ENCODE data around the gene MUC4. TPM values are rescaled to one million over a fixed set of nuclear protein-coding genes. Genes with fewer than 3 reads are reported as not detected.

The MUC4 gene
- total and polyA plus RNA-seq, 2 of the 4 experiments (the other 2 are of a cell fraction): not detected

- no peak overlapping the region for H4K8ac ChIP-seq (ENCODE audit: low read depth in 2 of 2, low read length in 2 of 2)
- H4K20me1 ChIP-seq (ENCODE audit: insufficient read depth, low read length): no peaks in the 10 kb centered on the region
- H3K4me1 ChIP-seq (ENCODE audit: control insufficient read depth, insufficient read depth, low read length): no peaks in the 10 kb centered on the region
- no peak overlapping the region for H2AFZ ChIP-seq (replicated peaks; ENCODE audit: low read length, poor library complexity)
- no peak overlapping the region for H3K18ac ChIP-seq (ENCODE audit: low read depth, low read length)
- no peak overlapping the region for H2BK15ac ChIP-seq (ENCODE audit: low read depth, low read length)
- intact Hi-C loops (cut with micrococcal nuclease): no loop called here
- no peak overlapping the region for H3K27ac ChIP-seq (ENCODE audit: insufficient read depth, low read length)
- ChIA-PET POLR2A (ENCODE audit: unreplicated experiment) (no interaction called here), CTCF (no interaction called here)
- in situ Hi-C loops (cut with MboI; ENCODE audit: low sequenced_read_pairs): no loop called here
- H3K4me3 ChIP-seq (ENCODE audit: insufficient read depth, low read depth, low read length): no peak overlapping the region
- H3K79me1 ChIP-seq (ENCODE audit: low read depth in 1 of 2, low read length in 2 of 2): no peaks in the 10 kb centered on the region
- H3K27me3 ChIP-seq (ENCODE audit: control insufficient read depth, insufficient read depth, low read length): peaks cover 32% of the 10 kb centered on the region
- H2BK5ac ChIP-seq (ENCODE audit: low read depth, low read length, poor library complexity, severe bottlenecking): no peak overlapping the region
- no peak overlapping the region for H3K56ac ChIP-seq (ENCODE audit: extremely low read depth, insufficient read depth, low read length)
- no peaks in the 10 kb centered on the region for H3K36me3 ChIP-seq (ENCODE audit: control insufficient read depth, insufficient read depth, low read length)
- no peak overlapping the region for H2AK5ac ChIP-seq (ENCODE audit: low read depth, low read length)
- no peaks in the 10 kb centered on the region for H3K9me3 ChIP-seq (ENCODE audit: control insufficient read depth, insufficient read depth, low read length)
- no peak for DNase-seq
- H3K4ac ChIP-seq (ENCODE audit: low read depth, low read length): no peak overlapping the region
- H3K4me2 ChIP-seq (ENCODE audit: low read depth, low read length): no peak overlapping the region
- no peak overlapping the region for H3K9ac ChIP-seq (ENCODE audit: low read depth, low read length)
- H3K14ac ChIP-seq (replicated peaks; ENCODE audit: low read depth, low read length): no peak overlapping the region
- H2BK120ac ChIP-seq (ENCODE audit: low read depth, low read length): no peak overlapping the region
- BruUV-seq (replicated peaks): no TSS peak
- H2AK9ac ChIP-seq (replicated peaks; ENCODE audit: low read depth, low read length, poor library complexity): no peak overlapping the region
- dilution Hi-C loops (cut with HindIII; ENCODE audit: low sequenced_read_pairs, unreplicated experiment): no loop called here
- H3K23ac ChIP-seq (ENCODE audit: low read depth, low read length): no peak overlapping the region
- 55% methylated on average over 10 of the region's 14 CpGs; no CpG with 5 or more reads in 1 of the 2 experiments for WGBS, 2 experiments (ENCODE audit: extremely low coverage in 2 of 2, insufficient read length in 1 of 2)
- no peaks in the 10 kb centered on the region; the same call in 1 of the 2 replicates for H3K9me1 ChIP-seq (ENCODE audit: insufficient read depth, low read length)
- H4K5ac ChIP-seq (ENCODE audit: low read depth, low read length): no peak overlapping the region
- H4K91ac ChIP-seq (ENCODE audit: insufficient read depth, low read depth, low read length): no peak overlapping the region
- TF ChIP-seq MAFK (IDR thresholded peaks at IDR 0.05; ENCODE audit: low read depth, low read length) (no peak), RCOR1 (IDR thresholded peaks at IDR 0.05; ENCODE audit: insufficient replicate concordance, low read length) (no peak), CTCF (conservative IDR thresholded peaks at IDR 0.05; ENCODE audit: low read depth, low read length) (no peak), RFX5 (IDR thresholded peaks at IDR 0.05; ENCODE audit: low read depth, low read length) (no peak), CHD1 (IDR thresholded peaks at IDR 0.05; ENCODE audit: low read depth, low read length) (no peak), MAZ (IDR thresholded peaks at IDR 0.05; ENCODE audit: borderline replicate concordance, low read depth, low read length) (no peak), MXI1 (IDR thresholded peaks at IDR 0.05; ENCODE audit: borderline replicate concordance, low read depth, low read length) (no peak)
- TF ChIP-seq, protein P1, sequence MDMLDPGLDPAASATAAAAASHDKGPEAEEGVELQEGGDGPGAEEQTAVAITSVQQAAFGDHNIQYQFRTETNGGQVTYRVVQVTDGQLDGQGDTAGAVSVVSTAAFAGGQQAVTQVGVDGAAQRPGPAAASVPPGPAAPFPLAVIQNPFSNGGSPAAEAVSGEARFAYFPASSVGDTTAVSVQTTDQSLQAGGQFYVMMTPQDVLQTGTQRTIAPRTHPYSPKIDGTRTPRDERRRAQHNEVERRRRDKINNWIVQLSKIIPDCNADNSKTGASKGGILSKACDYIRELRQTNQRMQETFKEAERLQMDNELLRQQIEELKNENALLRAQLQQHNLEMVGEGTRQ (IDR thresholded peaks at IDR 0.05; ENCODE audit: low read depth, low read length): no peak
- no peak overlapping the region for H2BK20ac ChIP-seq (ENCODE audit: low read depth, low read length)
- no peak for ATAC-seq (ENCODE audit: low read depth)
Measured at GRCh38 chr3:195753581-195753980, 58.1 kb downstream of the MUC4 start.

All from IMR-90 (cell line).